GM23248 (cell line): ENCODE data around the gene SLC2A9. TPM values are rescaled to one million over a fixed set of nuclear protein-coding genes. Genes with fewer than 3 reads are reported as not detected.

Experiments
- DNase-seq: peaks from one replicate; pipeline ENCODE4 v3.0.0-alpha.2; 2015
- H2AFZ ChIP-seq: fragments of 200-600 bp; sonication (generic); 2 replicates; pipeline ENCODE4 v1.6.1; 2016; ENCODE audit warnings: antibody characterized with exemption
- H3F3A ChIP-seq: fragments of 200-600 bp; sonication (generic); 2 replicates; pipeline ENCODE4 v1.6.1; 2016; ENCODE audit warnings: mild to moderate bottlenecking, antibody characterized with exemption, mixed run types; ENCODE audit not compliant: insufficient read depth
- H3K27ac ChIP-seq: fragments of 200-600 bp; sonication (generic); 2 replicates; pipeline ENCODE4 v1.5.1; 2016; ENCODE audit warnings: mild to moderate bottlenecking
- H3K27me3 ChIP-seq: fragments of 200-600 bp; sonication (generic); replicated peaks from 2 replicates; pipeline ENCODE4 v1.6.1; 2016; ENCODE audit warnings: mild to moderate bottlenecking; ENCODE audit not compliant: insufficient read depth
- H3K36me3 ChIP-seq: fragments of 200-600 bp; sonication (generic); 2 replicates; pipeline ENCODE4 v1.6.1; 2016; ENCODE audit warnings: low read depth, mild to moderate bottlenecking
- H3K4me1 ChIP-seq: fragments of 200-600 bp; sonication (generic); 2 replicates; pipeline ENCODE4 v1.6.1; 2016; ENCODE audit warnings: mild to moderate bottlenecking; ENCODE audit not compliant: insufficient read depth
- H3K4me2 ChIP-seq: fragments of 200-600 bp; sonication (generic); one replicate; pipeline ENCODE4 v1.6.1; 2016; ENCODE audit warnings: mild to moderate bottlenecking; ENCODE audit not compliant: unreplicated experiment
- H3K4me3 ChIP-seq: fragments of 200-600 bp; sonication (generic); 2 replicates; pipeline ENCODE4 v1.5.1; 2016; ENCODE audit warnings: mild to moderate bottlenecking
- H3K79me2 ChIP-seq: fragments of 200-600 bp; sonication (generic); 2 replicates; pipeline ENCODE4 v1.6.1; 2016; ENCODE audit warnings: mild to moderate bottlenecking; ENCODE audit not compliant: insufficient read depth
- H3K9ac ChIP-seq: fragments of 200-600 bp; sonication (generic); 2 replicates; pipeline ENCODE4 v1.6.1; 2016; ENCODE audit warnings: mild to moderate bottlenecking
- H3K9me2 ChIP-seq: fragments of 200-600 bp; sonication (generic); 2 replicates; pipeline ENCODE4 v1.6.1; 2016; ENCODE audit warnings: mixed run types, mild to moderate bottlenecking, moderate library complexity; ENCODE audit not compliant: insufficient read depth
- H3K9me3 ChIP-seq: fragments of 200-600 bp; sonication (generic); one replicate; pipeline ENCODE4 v1.6.1; 2017; ENCODE audit warnings: low read depth
- H4K20me1 ChIP-seq: fragments of 200-600 bp; sonication (generic); 2 replicates; pipeline ENCODE4 v1.6.0; 2016; ENCODE audit not compliant: insufficient read depth
- EZH2 ChIP-seq: fragments of 200-600 bp; sonication (generic); IDR thresholded peaks from 2 replicates; pipeline ENCODE4 v1.6.1; 2018; ENCODE audit warnings: antibody characterized with exemption, mild to moderate bottlenecking; ENCODE audit not compliant: insufficient read depth, poor library complexity, severe bottlenecking
- EZH2phosphoT487 ChIP-seq: fragments of 200-600 bp; sonication (generic); IDR thresholded peaks from 2 replicates; pipeline ENCODE4 v1.6.1; 2018; ENCODE audit warnings: antibody characterized with exemption, moderate library complexity, mild to moderate bottlenecking, low read depth; ENCODE audit not compliant: insufficient read depth
- WGBS, 2 experiments: methylation state at CpG; one replicate each; pipeline ENCODE4 v1.1.6; 2015 to 2017; ENCODE audit warnings: low lambda C conversion rate in 2 of 2, low coverage in 1 of 2; ENCODE audit errors: missing lambda C conversion rate in 2 of 2; 5-methylcytosine and 5-hydroxymethylcytosine counted together
- in situ Hi-C: fragments of 300-500 bp; cut with MboI; formaldehyde crosslinking; loops from 2 replicates; pipeline ENCODE4 v1.15.0; 2020
- polyA plus RNA-seq: library from polyadenylated mRNA; unstranded; fragments of >200 nt; fragmentation: Nextera tagmentation; extraction: Ambion mirVana; gene quantifications from 2 replicates; pipeline ENCODE4 v1.2.1, GENCODE V29; 2016
- total RNA-seq: library from RNA; depleted of rRNA; stranded (reverse); fragments of >200 nt; shearing (Covaris generic); gene quantifications from 2 replicates; pipeline ENCODE4 v1.2.3, GENCODE V29; 2014

Gene SLC2A9
- total and polyA plus RNA-seq, 2 experiments from 2014 or later = 2.8 to 3.5 TPM

GRCh38 chr4:9977518-9978031 is 43.7 kb downstream of the SLC2A9 start:
- no peak overlapping the region for H3K4me3 ChIP-seq
- no peaks in the 10 kb centered on the region for H3K4me1 ChIP-seq
- H2AFZ ChIP-seq = no peak overlapping the region
- no peaks in the 10 kb centered on the region for H3K36me3 ChIP-seq
- no peaks in the 10 kb centered on the region for H4K20me1 ChIP-seq
- H3K27me3 ChIP-seq = no peaks in the 10 kb centered on the region
- in situ Hi-C loops = no loop called here
- TF ChIP-seq EZH2 = no peak
- no peak for TF ChIP-seq EZH2phosphoT487
- DNase-seq = no peak
- H3K4me2 ChIP-seq = no peak overlapping the region
- H3K79me2 ChIP-seq = no peaks in the 10 kb centered on the region
- no peak overlapping the region for H3K27ac ChIP-seq
- H3K9ac ChIP-seq = no peak overlapping the region
- no peaks in the 10 kb centered on the region for H3K9me3 ChIP-seq
- no peaks in the 10 kb centered on the region for H3K9me2 ChIP-seq
- 69 to 73% methylated on average over 10 to 11 of the region's 11 CpGs for WGBS, 2 experiments
- no peaks in the 10 kb centered on the region for H3F3A ChIP-seq

- H4K20me1 ChIP-seq = no peaks in the 10 kb centered on the region
- no peaks in the 10 kb centered on the region for H3K9me3 ChIP-seq
- no peaks in the 10 kb centered on the region for H3F3A ChIP-seq
- no peak for DNase-seq
- H3K27ac ChIP-seq = no peak overlapping the region
- no peak overlapping the region for H2AFZ ChIP-seq
- no peak overlapping the region for H3K4me2 ChIP-seq
- no peak overlapping the region for H3K4me3 ChIP-seq
- H3K27me3 ChIP-seq = no peaks in the 10 kb centered on the region
- H3K36me3 ChIP-seq = no peaks in the 10 kb centered on the region
- TF ChIP-seq EZH2 (no peak), EZH2phosphoT487 (no peak)
- no peaks in the 10 kb centered on the region for H3K4me1 ChIP-seq
- no peak overlapping the region for H3K9ac ChIP-seq
- in situ Hi-C loops = no loop called here
- 35 to 42% methylated on average over 2 of the region's 2 CpGs for WGBS, 2 experiments
- H3K9me2 ChIP-seq = no peaks in the 10 kb centered on the region
- no peaks in the 10 kb centered on the region for H3K79me2 ChIP-seq
Observed at GRCh38 chr4:9976781-9977180, 44.5 kb downstream of the SLC2A9 start.

- H4K20me1 ChIP-seq = no peaks in the 10 kb centered on the region
- no peak for TF ChIP-seq EZH2
- TF ChIP-seq EZH2phosphoT487 = no peak
- DNase-seq = no peak
- no peak overlapping the region for H3K27ac ChIP-seq
- in situ Hi-C loops = no loop called here
- no peaks in the 10 kb centered on the region for H3K27me3 ChIP-seq
- no peaks in the 10 kb centered on the region for H3K4me1 ChIP-seq
- no peak overlapping the region for H3K4me3 ChIP-seq
- 31 to 45% methylated on average over 1 of the region's 1 CpG for WGBS, 2 experiments
- no peaks in the 10 kb centered on the region for H3F3A ChIP-seq
- H2AFZ ChIP-seq = no peak overlapping the region
- no peaks in the 10 kb centered on the region for H3K9me3 ChIP-seq
- H3K36me3 ChIP-seq = no peaks in the 10 kb centered on the region
- no peaks in the 10 kb centered on the region for H3K79me2 ChIP-seq
- no peak overlapping the region for H3K9ac ChIP-seq
- H3K9me2 ChIP-seq = no peaks in the 10 kb centered on the region
- H3K4me2 ChIP-seq = no peak overlapping the region
Observed at GRCh38 chr4:9976293-9976692, 45.0 kb downstream of the SLC2A9 start.

- H3F3A ChIP-seq = no peaks in the 10 kb centered on the region
- H3K9ac ChIP-seq = no peak overlapping the region
- H3K27ac ChIP-seq = no peak overlapping the region
- H3K9me3 ChIP-seq = no peaks in the 10 kb centered on the region
- H3K79me2 ChIP-seq = no peaks in the 10 kb centered on the region
- no peak overlapping the region for H2AFZ ChIP-seq
- 71 to 73% methylated on average over 3 of the region's 3 CpGs for WGBS, 2 experiments
- H3K4me3 ChIP-seq = no peak overlapping the region
- no peaks in the 10 kb centered on the region for H3K36me3 ChIP-seq
- H4K20me1 ChIP-seq = no peaks in the 10 kb centered on the region
- in situ Hi-C loops = no loop called here
- no peak for DNase-seq
- no peaks in the 10 kb centered on the region for H3K4me1 ChIP-seq
- no peak overlapping the region for H3K4me2 ChIP-seq
- no peaks in the 10 kb centered on the region for H3K27me3 ChIP-seq
- no peaks in the 10 kb centered on the region for H3K9me2 ChIP-seq
- no peak for TF ChIP-seq EZH2
- TF ChIP-seq EZH2phosphoT487 = no peak
Observed at GRCh38 chr4:9971711-9972110, 49.6 kb downstream of the SLC2A9 start.
